Measurements from ENCODE around the gene CLC.

DNA sequence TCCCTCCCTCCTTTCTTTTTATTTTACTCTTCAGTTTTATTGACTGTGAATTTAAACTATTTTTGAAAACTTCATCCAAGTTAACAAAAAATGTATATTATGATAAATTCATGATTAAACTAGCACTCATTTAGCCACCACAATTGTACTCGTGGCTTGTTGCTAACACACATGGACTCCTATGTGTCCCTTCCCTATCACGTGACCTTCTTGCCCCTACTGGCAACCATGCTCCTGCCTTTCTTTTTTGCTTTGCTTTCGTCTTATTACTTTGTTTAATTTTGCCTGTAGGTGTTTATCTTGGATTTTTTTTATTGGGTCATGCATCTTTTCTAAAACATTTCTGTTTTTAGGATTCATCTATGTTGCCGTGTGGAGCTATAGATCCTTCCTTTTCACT, 8.2 kb downstream of the CLC start:
- TF ChIP-seq CTCF (IDR thresholded peaks at IDR 0.05) (no peak), EZH2 (IDR thresholded peaks at IDR 0.05) (no peak)
